OCI-LY1 (cell line): ENCODE data around the gene PGRMC2.

Source experiments
- H2AFZ ChIP-seq: fragments of 200-600 bp; sonication (generic), shearing (Covaris generic); 2 replicates; pipeline ENCODE4 v1.6.0; 2014; ENCODE audit warnings: antibody characterized with exemption, mild to moderate bottlenecking, low read length
- H3F3A ChIP-seq: fragments of 200-600 bp; sonication (generic), shearing (Covaris generic); 2 replicates; pipeline ENCODE4 v1.6.0; 2014; ENCODE audit warnings: mild to moderate bottlenecking, antibody characterized with exemption, low read length, moderate library complexity; ENCODE audit not compliant: insufficient read depth
- H3K27ac ChIP-seq: fragments of 200-600 bp; sonication (generic); 2 replicates; pipeline ENCODE4 v1.5.1; 2014; ENCODE audit warnings: low read length, mixed run types, mild to moderate bottlenecking, low read depth; ENCODE audit not compliant: poor library complexity, severe bottlenecking
- H3K27me3 ChIP-seq: fragments of 200-600 bp; sonication (generic); 2 replicates; pipeline ENCODE4 v1.6.0; 2014; ENCODE audit warnings: antibody characterized with exemption, mild to moderate bottlenecking, low read length, moderate library complexity; ENCODE audit not compliant: insufficient read depth
- H3K36me3 ChIP-seq: fragments of 200-600 bp; sonication (generic); 2 replicates; pipeline ENCODE4 v1.6.1; 2014; ENCODE audit warnings: mild to moderate bottlenecking, antibody characterized with exemption, low read length, moderate library complexity, mixed read lengths; ENCODE audit not compliant: insufficient read depth
- H3K4me1 ChIP-seq: fragments of 200-600 bp; sonication (generic); 2 replicates; pipeline ENCODE4 v1.5.1; 2014; ENCODE audit warnings: mild to moderate bottlenecking, low read length, moderate library complexity; ENCODE audit not compliant: insufficient read depth, severe bottlenecking
- H3K4me2 ChIP-seq: fragments of 200-600 bp; sonication (generic), shearing (Covaris generic); 2 replicates; pipeline ENCODE4 v1.6.1; 2014; ENCODE audit warnings: low read length
- H3K4me3 ChIP-seq: fragments of 200-600 bp; sonication (generic); 2 replicates; pipeline ENCODE4 v1.5.1; 2014; ENCODE audit warnings: low read length, low read depth, mild to moderate bottlenecking, mixed read lengths; ENCODE audit not compliant: poor library complexity, severe bottlenecking
- H3K79me2 ChIP-seq: fragments of 200-600 bp; shearing (Covaris generic); 2 replicates; pipeline ENCODE4 v1.6.1; 2016; ENCODE audit warnings: mixed run types, low read length, mixed read lengths; ENCODE audit not compliant: insufficient read depth
- H3K9ac ChIP-seq: fragments of 200-600 bp; sonication (generic), shearing (Covaris generic); 2 replicates; pipeline ENCODE4 v1.6.1; 2014; ENCODE audit warnings: mild to moderate bottlenecking, low read length, mixed read lengths
- H3K9me2 ChIP-seq: fragments of 200-600 bp; sonication (generic), shearing (Covaris generic); 2 replicates; pipeline ENCODE4 v1.6.1; 2014; ENCODE audit warnings: low read depth, mild to moderate bottlenecking, low read length, mixed read lengths
- H3K9me3 ChIP-seq: fragments of 200-600 bp; shearing (Covaris generic); 2 replicates; pipeline ENCODE4 v1.6.1; 2014; ENCODE audit warnings: low read length, mixed read lengths
- H4K20me1 ChIP-seq: fragments of 200-600 bp; sonication (generic), shearing (Covaris generic); 2 replicates; pipeline ENCODE4 v1.6.0; 2016; ENCODE audit warnings: mild to moderate bottlenecking, low read length; ENCODE audit not compliant: insufficient read depth
- EZH2 ChIP-seq: fragments of 200-600 bp; sonication (generic), shearing (Covaris generic); IDR thresholded peaks from 2 replicates; pipeline ENCODE4 v1.8.0; 2017; ENCODE audit warnings: borderline replicate concordance, mixed run types, mild to moderate bottlenecking, antibody characterized with exemption, low read length, moderate library complexity, mixed read lengths
- TF ChIP-seq, protein P1 (sequence below): fragments of 200-600 bp; sonication (generic), shearing (Covaris generic); IDR thresholded peaks from 2 replicates; pipeline ENCODE4 v1.5.1; 2017; ENCODE audit warnings: mild to moderate bottlenecking, antibody characterized with exemption, low read length, moderate library complexity, mixed read lengths

Gene PGRMC2

DNA sequence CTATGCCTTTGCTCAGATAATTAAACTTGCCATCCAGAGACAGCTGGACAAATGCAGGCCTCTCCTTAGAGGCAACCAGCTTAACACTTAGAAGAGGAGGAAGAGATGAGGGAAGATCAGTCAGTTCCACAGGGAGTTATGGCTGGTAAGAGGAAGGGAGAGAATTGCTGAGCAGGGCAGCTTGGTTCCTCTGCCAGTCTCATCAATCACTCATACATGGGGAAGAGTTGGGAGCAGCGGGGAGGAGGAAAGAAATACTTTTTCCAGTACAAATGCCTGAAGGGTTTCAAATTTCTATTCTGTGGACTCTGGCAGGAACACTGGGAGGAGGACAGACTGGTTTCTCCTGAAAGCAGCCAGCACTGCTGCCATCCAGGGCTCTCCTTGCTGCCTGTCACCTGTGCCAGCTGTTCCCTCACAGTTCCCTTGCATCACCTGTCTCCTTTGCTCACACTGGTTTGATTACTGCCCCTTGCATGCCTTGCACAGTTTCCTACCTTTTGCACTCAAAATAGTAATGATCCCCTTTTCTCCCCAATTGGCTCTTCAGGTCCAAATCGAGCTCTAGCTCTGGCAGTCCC, 59.5 kb downstream of the PGRMC2 start:
- Histone ChIP-seq H3K36me3 (no peaks in the 10 kb centered on the region), H4K20me1 (no peaks in the 10 kb centered on the region), H3K9ac (no peak overlapping the region), H3K9me2 (no peaks in the 10 kb centered on the region), H3K4me1 (no peaks in the 10 kb centered on the region), H3K79me2 (no peaks in the 10 kb centered on the region), H3F3A (no peaks in the 10 kb centered on the region), H3K4me2 (no peak overlapping the region), H3K27ac (no peak overlapping the region), H3K9me3 (no peaks in the 10 kb centered on the region), H3K4me3 (no peak overlapping the region), H3K27me3 (no peaks in the 10 kb centered on the region), H2AFZ (no peak overlapping the region)
- TF ChIP-seq, protein P1, sequence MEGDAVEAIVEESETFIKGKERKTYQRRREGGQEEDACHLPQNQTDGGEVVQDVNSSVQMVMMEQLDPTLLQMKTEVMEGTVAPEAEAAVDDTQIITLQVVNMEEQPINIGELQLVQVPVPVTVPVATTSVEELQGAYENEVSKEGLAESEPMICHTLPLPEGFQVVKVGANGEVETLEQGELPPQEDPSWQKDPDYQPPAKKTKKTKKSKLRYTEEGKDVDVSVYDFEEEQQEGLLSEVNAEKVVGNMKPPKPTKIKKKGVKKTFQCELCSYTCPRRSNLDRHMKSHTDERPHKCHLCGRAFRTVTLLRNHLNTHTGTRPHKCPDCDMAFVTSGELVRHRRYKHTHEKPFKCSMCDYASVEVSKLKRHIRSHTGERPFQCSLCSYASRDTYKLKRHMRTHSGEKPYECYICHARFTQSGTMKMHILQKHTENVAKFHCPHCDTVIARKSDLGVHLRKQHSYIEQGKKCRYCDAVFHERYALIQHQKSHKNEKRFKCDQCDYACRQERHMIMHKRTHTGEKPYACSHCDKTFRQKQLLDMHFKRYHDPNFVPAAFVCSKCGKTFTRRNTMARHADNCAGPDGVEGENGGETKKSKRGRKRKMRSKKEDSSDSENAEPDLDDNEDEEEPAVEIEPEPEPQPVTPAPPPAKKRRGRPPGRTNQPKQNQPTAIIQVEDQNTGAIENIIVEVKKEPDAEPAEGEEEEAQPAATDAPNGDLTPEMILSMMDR = no peak
- no peak for TF ChIP-seq EZH2

DNA sequence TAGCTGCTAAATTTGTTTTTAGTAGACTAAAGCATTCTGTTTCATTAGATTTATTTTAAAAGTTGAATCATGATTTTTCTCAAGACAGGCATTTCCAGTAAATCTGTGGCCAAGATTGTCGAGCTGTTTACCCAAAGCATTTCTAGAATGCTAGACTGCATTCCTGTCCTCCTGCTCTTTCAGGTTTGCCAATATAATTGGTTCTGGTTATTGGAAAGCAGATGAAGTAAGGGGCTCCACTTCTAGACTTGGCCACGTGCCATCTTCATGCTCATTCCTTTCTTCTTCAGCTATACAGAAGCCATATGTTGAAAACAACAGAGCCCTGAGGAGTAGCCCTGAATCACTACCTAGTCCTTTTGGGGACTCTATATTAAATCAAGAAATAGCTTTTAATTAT, 62.5 kb downstream of the PGRMC2 start:
- Histone ChIP-seq H3K36me3 (no peaks in the 10 kb centered on the region), H3K4me2 (no peak overlapping the region)
- TF ChIP-seq, protein P1 = no peak
- no peak for TF ChIP-seq EZH2

DNA sequence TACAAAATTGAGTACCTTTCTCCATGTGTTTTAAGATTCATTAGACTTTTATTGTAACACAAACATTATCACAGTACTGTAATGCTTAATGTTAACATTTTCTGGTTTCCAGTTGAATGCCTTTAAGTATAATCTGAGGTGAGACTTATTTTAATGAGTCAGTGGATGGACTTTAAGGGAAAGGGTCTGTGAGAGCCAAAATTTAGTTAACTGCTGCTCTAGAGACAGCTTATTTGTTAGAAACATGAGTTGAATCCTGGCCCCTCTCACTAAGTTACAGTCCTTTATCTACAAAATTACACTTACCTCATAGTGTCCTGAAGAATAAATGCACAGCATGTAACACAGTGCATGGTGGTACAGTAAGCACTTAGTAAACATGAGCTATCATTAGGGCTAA, 66.0 kb downstream of the PGRMC2 start:
- no peak overlapping the region for H3K9ac ChIP-seq
- no peak overlapping the region for H3K27ac ChIP-seq
- H2AFZ ChIP-seq = no peak overlapping the region
- H3K9me3 ChIP-seq = no peaks in the 10 kb centered on the region
- no peaks in the 10 kb centered on the region for H3K9me2 ChIP-seq
- H3K4me1 ChIP-seq = no peaks in the 10 kb centered on the region
- no peaks in the 10 kb centered on the region for H4K20me1 ChIP-seq
- no peaks in the 10 kb centered on the region for H3K36me3 ChIP-seq
- no peak overlapping the region for H3K4me2 ChIP-seq
- no peaks in the 10 kb centered on the region for H3K27me3 ChIP-seq
- no peaks in the 10 kb centered on the region for H3F3A ChIP-seq
- no peak for TF ChIP-seq EZH2
- TF ChIP-seq, protein P1 = no peak
- no peak overlapping the region for H3K4me3 ChIP-seq
- H3K79me2 ChIP-seq = no peaks in the 10 kb centered on the region

More for the DNA sequence above, 62.5 kb downstream of the PGRMC2 start:
- Histone ChIP-seq H3K27me3 (no peaks in the 10 kb centered on the region), H2AFZ (no peak overlapping the region), H3K9me3 (no peaks in the 10 kb centered on the region), H3K27ac (no peak overlapping the region), H4K20me1 (no peaks in the 10 kb centered on the region), H3F3A (no peaks in the 10 kb centered on the region), H3K9me2 (no peaks in the 10 kb centered on the region), H3K79me2 (no peaks in the 10 kb centered on the region), H3K9ac (no peak overlapping the region), H3K4me3 (no peak overlapping the region), H3K4me1 (no peaks in the 10 kb centered on the region)
